ENCODE measurements around the gene SLC6A6. TPM values are rescaled to one million over a fixed set of nuclear protein-coding genes. Genes with fewer than 3 reads are reported as not detected.

The SLC6A6 gene
- total and polyA plus RNA-seq, 4 donors, result 0.92 to 7.2 (median 2.9) TPM

DNA sequence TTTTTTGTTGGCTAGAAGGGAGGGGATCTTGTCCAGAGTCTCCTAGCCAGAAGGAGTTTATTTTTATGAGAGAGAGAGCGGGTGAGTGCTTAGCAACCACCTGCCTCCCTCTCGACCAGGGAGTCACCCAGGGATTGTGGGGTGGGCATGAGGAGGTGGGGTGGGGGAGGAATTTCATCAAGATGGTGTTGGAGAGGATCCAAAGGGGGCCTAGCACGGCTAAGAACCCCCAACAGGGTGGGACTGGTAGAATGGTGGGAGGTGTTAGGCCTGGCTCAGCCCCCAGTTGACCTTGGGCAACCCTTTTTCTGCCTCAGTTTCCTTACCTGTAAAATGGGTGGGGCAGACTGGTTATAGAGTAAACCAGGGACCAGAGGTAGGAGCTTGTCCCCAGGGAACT, 1.8 kb downstream of the SLC6A6 start:
- no peaks in the 10 kb centered on the region for H3K9me3 ChIP-seq (ENCODE audit: control insufficient read depth in 4 of 4, low read length in 3 of 4)
- no peak overlapping the region for H3K27ac ChIP-seq (ENCODE audit: low read depth in 1 of 2, low read length in 2 of 2)
- TF ChIP-seq HNF4G (IDR thresholded peaks at IDR 0.05) (no peak), FOXA1 (IDR thresholded peaks at IDR 0.05) (no peak), RXRA (IDR thresholded peaks at IDR 0.05) (no peak), TAF1 (conservative IDR thresholded peaks at IDR 0.05) (no peak), REST (IDR thresholded peaks at IDR 0.05) (no peak), MAX (IDR thresholded peaks at IDR 0.05) (no peak), HNF4A (conservative IDR thresholded peaks at IDR 0.05) (no peak), ATF3 (IDR thresholded peaks at IDR 0.05) (no peak), EGR1 (IDR thresholded peaks at IDR 0.05; ENCODE audit: low read depth in 2 of 2) (no peak), CTCF (IDR thresholded peaks at IDR 0.05; ENCODE audit: low read depth, low read length, missing input control) (no peak), NR2F2 (IDR thresholded peaks at IDR 0.05) (no peak), SP1 (IDR thresholded peaks at IDR 0.05) (no peak), RAD21 (IDR thresholded peaks at IDR 0.05) (no peak), JUND (IDR thresholded peaks at IDR 0.05) (no peak), GABPA (IDR thresholded peaks at IDR 0.05 in 1 of 2, conservative IDR thresholded peaks at IDR 0.05 in 1 of 2) (no peak), YY1 (IDR thresholded peaks at IDR 0.05) (no peak), FOXA2 (IDR thresholded peaks at IDR 0.05) (no peak)
- TF ChIP-seq, protein P1, sequence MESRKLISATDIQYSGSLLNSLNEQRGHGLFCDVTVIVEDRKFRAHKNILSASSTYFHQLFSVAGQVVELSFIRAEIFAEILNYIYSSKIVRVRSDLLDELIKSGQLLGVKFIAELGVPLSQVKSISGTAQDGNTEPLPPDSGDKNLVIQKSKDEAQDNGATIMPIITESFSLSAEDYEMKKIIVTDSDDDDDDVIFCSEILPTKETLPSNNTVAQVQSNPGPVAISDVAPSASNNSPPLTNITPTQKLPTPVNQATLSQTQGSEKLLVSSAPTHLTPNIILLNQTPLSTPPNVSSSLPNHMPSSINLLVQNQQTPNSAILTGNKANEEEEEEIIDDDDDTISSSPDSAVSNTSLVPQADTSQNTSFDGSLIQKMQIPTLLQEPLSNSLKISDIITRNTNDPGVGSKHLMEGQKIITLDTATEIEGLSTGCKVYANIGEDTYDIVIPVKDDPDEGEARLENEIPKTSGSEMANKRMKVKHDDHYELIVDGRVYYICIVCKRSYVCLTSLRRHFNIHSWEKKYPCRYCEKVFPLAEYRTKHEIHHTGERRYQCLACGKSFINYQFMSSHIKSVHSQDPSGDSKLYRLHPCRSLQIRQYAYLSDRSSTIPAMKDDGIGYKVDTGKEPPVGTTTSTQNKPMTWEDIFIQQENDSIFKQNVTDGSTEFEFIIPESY (IDR thresholded peaks at IDR 0.05), result no peak
- H3K9ac ChIP-seq (ENCODE audit: low read depth in 1 of 2, low read length in 2 of 2), result no peak overlapping the region
- peaks cover 3 to 24% (median 6%) of the 10 kb centered on the region in 4 donors for H3K4me1 ChIP-seq (ENCODE audit: control insufficient read depth in 4 of 4, insufficient read depth in 4 of 4, low read length in 3 of 4)
- H3K27me3 ChIP-seq (ENCODE audit: control insufficient read depth in 4 of 4, insufficient read depth in 4 of 4, low read length in 3 of 4), result peaks cover 0 to 33% (median under 1%) of the 10 kb centered on the region in 4 donors
- no peaks in the 10 kb centered on the region for H3K36me3 ChIP-seq (ENCODE audit: control insufficient read depth in 4 of 4, insufficient read depth in 3 of 4, low read depth in 1 of 4, low read length in 3 of 4)
- no peak for DNase-seq (ENCODE audit: low spot score)
- 58% methylated on average over 3 of the region's 3 CpGs for WGBS
- peak overlapping the region in 1 of 3 donors; percentile 49 for H3K4me3 ChIP-seq (ENCODE audit: low read depth in 1 of 3, low read length in 3 of 3)

All from liver (tissue), 9 donors.